NCI-H2196 (cell line): ENCODE measurements around the gene FADS1.

Experiments used
- DNase-seq: peaks from one replicate; lab custom pipeline; 2025; ENCODE audit not compliant: unreplicated experiment; lab: John Stamatoyannopoulos, UW

The FADS1 gene

DNA sequence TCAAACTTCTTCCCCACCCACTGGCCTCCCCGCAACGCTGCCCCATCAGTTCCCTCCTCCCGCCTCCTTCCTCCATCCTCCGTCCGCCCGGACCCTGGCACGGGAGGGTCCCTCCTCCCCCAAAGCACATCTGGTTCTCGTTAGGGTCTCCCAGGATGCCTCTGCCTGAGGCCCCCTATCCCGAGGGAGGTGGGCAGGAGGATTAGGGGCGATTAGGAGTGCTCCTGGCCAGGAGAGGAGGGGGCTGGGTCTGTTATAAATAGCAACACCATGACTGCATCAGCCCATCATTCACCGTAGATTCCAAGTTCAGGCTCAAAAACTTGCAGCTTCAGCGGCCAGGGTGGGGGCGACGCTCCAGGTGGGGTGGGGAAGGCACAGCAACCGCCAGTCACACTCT is 54.0 kb downstream of the FADS1 start:
- DNase-seq, result no peak

- DNase-seq, result no peak
Observed at GRCh38 chr11:61762223-61762615, 54.6 kb downstream of the FADS1 start.

- no peak for DNase-seq
Observed at GRCh38 chr11:61761440-61762222, 55.2 kb downstream of the FADS1 start.

GRCh38 chr11:61760946-61761345 is 55.9 kb downstream of the FADS1 start:
- DNase-seq, result no peak

DNA sequence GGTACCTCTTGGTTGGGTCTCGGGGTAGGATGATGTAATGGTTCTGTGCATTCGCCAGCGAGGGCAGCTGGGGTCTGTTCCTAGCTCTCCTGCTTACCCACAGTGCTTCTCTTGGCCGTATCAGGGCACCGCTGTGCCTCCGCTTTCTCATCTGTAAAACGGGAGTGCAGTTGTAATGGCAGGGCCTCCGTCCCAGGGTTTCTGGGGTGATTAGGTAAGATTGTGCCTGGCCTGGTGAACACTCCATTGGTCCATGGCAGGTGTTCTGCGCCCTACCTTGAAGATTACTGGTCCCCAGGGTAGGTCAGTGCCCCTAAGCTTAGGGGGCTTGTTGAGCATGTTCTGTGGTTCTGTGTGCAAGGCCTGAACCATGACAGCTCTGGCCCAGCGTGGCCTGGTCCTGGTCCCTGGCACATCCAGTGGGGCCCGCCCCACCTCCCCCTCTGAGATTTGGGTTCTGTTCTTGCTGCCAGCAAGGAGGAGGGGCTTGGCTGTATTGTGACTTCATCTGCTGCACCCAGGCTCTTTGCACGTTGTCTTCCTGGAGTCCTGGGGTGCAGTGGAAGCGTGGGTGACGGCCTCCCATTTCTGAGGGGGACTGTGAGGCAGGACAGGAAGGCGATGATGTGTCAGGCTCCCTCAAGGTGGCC is 59.5 kb downstream of the FADS1 start:
- no peak for DNase-seq

GRCh38 chr11:61756452-61757212 is 60.2 kb downstream of the FADS1 start:
- DNase-seq, result no peak

DNA sequence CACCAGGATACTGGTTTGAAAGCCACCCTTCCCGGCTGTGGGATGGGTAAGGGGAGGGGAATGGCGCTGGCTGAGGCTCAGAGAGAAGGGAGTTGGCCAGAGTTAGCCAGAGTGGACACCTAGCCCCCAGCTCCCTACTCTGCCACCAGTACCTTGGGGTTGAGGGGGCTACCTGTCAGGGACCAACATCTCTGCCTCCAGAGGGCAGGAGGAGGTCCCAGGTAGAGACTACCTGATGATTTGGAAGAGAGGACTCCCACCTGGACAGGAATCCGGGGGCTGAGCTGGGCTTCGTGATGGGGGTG is 60.7 kb downstream of the FADS1 start:
- no peak for DNase-seq

DNA sequence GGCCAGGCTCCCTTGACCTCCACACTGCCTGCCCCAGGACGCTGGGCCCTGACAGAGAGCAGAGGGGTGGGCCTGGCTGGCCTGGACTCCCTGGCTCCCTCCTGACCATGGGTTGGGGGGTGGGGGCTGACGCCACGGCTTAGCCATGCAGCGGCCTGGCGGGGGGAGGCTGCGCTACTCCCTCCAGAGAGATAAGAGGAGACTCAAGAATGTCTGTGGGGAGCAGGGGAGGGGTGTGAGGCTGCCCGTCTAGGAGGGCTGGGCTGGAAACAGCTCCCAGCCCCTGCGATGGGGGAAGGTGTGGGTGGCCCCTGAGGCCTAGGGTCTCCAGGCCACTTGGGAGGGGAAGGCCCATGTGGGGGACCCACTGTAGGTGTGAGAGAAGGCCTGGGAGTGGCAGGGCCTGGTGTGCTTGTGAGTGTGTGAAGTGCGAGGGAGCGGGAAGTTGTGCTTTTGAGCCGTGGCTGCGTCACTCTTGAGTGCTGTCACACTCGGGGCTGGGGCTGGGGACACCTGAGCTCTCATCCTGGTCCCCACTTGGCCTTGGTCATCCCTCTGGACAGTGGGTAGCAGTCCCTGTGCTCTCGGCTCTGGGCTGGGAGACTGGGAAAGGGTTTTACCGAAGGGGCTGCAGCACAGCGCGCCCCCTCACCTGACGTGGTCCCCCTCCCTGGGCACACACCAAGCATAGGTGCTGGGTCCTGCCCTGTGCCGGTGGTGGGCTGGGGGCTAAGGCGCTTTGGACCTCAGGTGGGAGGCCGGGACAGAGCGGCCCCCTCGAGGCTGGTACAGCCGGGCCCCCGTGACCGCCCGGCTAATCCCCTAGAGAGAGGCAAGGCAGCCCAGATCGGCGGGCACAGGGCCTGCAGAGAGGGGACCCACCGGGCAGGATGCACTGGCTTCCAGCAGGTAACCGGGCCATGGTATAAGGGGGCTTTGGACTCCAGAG is 62.0 kb downstream of the FADS1 start:
- DNase-seq, result no peak

- DNase-seq, result no peak
Observed at GRCh38 chr11:61753672-61754071, 63.1 kb downstream of the FADS1 start.

DNA sequence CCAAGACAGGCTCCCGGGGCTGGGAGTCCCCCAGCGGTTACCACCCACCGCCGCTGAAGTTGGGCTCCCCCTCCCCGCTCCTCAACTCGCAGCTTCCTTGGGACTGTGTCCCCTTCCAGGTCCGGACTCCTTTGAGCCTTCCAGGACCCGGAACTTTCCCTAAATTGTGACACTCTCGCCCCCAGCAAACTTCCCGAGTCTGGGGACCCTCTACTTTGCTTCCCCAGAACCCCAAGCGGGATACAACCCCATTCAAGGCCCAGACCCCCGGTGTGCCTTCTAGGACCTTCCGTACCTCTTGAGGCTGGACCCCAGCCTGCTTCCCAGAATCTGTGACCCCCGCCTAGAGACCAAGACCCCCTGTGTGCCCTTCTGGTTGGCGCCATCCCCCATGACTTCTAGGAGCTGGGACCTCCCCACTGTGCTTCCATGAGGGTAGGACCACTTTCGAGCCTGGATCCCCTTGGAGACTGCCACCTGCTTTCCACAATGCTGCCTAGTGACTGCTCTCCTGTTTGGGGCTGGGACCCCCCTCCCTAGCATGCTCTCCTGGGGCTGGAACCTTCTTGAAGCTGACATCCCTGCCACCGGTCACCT is 63.8 kb downstream of the FADS1 start:
- DNase-seq, result no peak

DNA sequence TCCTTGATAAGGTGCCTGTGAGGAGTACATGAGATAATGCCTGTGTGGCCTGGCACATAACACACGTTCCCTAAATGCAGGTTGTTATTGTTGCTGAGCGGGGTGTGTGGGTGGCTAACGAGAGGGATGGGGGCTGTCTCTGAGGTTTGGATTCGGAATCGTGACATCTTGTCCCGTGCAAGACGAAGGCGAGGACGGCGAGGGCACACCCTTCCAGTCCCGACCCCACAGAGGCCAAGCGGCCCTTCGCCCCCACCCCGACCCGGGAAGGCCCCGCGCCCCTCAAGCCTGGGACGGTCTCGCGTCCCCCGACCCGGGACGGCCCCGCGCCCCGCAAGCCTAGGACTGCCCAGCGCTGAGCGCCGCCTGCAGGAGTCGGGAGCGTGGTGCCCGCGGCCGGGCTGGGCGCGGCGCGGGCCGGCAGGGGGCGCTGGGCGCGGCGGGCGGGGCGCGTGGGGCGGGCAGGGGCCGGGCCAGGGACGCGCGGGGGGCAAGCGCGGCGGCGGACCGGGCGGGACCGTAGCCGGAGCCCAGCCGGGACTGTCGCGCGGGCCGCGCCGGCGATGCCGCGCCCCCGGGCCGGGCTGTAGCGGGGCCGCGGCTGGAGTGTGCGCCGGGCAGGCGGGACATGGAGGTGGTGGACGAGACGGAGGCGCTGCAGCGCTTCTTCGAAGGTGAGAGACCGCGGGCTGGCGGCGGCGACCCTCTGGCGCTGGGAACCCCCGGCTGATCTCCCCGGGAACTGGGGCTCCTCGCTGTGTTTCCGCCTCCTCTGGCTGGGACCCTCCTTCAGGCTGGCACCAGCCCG is 64.5 kb downstream of the FADS1 start, which contains the start of gene MYRF:
TSS of gene MYRF (plus strand) at position 520 of the 808 bp plus-strand sequence. CDS start at position 629, 109 bp downstream.
- DNase-seq, result peak; percentile 62

DNA sequence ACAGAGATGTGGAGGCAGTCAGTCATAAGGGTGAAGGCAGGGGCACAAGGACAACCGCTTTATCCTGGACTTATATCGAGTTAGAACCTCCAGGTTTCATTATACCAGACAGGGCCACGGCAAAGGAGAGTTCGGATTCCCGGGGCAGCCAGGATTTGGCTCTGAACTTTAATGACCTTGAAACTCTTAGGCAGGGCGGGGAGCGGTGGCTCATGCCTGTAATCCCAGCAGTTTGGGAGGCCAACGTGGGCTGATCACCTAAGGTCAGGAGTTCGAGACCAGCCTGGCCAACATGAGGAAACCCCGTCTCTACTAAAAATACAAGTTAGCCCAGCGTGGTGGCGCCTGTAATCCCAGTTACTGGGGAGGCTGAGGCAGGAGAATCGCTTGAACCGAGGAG is 65.4 kb downstream of the FADS1 start:
- no peak for DNase-seq

DNA sequence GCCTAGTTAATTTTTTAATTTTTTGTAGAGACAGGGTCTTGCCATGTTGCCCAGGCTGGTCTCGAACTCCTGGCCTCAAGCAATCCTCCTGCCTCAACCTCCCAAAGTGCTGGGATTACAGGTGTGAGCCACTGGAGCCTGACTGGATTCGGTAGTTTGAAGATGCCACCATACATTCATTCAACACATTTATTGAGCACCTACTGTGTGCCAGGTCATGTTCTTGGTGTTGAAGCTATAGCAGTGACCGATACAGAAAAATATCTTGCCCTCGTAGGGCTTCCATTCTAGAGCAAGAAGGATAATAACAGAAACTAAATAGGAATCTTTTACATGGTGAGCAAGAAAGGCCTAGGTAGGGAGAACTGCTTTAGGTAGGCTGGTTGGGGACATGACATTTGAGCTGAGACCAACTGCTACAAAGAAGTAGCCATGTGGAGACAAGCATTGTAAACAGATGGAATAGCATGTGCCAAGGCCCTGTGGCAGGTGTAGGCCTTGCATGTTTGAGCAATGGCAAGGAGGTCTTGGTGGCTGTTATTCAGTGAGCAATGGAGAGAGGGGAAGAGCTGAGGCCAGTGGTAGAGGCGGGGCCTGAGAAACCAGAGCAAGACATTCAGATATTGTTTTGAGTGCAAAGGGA is 66.1 kb downstream of the FADS1 start:
- no peak for DNase-seq
